ENCODE measurements around the gene CCDC61. TPM values are rescaled to one million over a fixed set of nuclear protein-coding genes. Genes with fewer than 3 reads are reported as not detected.
A peak's percentile ranks its signal among the peaks of the same experiment; 100 is the strongest.

Gene CCDC61
- total RNA-seq, 4 donors from 2014 or later, result 7.2 to 14.4 (median 10.4) TPM

DNA sequence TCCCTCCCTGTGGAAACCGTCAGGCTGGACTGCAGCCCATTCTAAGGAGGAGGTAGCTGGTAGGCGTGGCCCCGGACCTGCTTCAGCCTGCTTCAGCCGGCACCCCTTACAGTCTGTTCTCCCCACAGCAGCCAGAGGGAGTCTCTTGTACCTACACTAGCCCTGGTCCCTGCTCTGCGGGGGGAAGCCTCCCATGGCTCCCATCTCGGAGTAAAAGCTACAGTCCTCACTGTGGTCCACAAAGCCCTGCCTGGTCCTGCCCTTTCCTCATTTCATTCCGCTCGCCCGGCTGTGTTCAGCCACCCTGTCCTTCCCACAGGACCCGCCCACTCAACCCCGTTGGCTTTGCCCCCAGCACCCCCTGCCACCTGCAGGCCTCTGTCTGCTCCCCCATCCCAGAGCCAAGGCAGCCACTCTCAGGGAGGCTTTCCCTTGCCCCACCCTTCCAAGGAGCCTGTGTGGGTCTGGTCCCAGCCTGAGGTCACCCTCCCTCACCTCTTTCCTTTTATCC is 26.3 kb downstream of the CCDC61 start:
- intact Hi-C loops (cut with DNase I; ENCODE audit: low total_unique reads), result no loop called here
- no peak for DNase-seq (ENCODE audit: low spot score in 2 of 2)
- no peak overlapping the region for H3K4me3 ChIP-seq (ENCODE audit: low read depth, poor library complexity, severe bottlenecking)
- TF ChIP-seq POLR2A (IDR thresholded peaks at IDR 0.05), result no peak
- TF ChIP-seq, protein P1, sequence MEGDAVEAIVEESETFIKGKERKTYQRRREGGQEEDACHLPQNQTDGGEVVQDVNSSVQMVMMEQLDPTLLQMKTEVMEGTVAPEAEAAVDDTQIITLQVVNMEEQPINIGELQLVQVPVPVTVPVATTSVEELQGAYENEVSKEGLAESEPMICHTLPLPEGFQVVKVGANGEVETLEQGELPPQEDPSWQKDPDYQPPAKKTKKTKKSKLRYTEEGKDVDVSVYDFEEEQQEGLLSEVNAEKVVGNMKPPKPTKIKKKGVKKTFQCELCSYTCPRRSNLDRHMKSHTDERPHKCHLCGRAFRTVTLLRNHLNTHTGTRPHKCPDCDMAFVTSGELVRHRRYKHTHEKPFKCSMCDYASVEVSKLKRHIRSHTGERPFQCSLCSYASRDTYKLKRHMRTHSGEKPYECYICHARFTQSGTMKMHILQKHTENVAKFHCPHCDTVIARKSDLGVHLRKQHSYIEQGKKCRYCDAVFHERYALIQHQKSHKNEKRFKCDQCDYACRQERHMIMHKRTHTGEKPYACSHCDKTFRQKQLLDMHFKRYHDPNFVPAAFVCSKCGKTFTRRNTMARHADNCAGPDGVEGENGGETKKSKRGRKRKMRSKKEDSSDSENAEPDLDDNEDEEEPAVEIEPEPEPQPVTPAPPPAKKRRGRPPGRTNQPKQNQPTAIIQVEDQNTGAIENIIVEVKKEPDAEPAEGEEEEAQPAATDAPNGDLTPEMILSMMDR (IDR thresholded peaks at IDR 0.05), result no peak
- 33 to 43% methylated on average over 11 of the region's 11 CpGs for WGBS, 2 donors

DNA sequence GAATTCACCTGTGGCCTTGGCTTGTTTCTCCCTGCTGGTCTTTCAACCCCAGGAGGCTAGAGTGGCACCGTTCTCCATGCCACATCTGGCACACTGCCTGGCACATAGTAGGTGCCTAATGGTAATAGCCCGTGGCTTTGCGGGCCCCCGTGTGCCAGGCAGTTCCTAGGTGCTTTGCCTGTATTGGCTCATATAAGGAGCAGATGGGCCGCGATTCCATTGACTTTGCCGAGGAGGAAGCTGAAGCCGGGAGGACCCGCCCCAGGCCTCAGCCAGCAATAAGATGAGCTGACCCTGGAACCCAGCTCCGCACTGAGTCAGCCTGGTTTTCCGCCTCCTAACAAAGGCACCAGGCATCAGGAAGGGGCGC is 26.8 kb downstream of the CCDC61 start:
- H3K4me3 ChIP-seq (ENCODE audit: low read depth, poor library complexity, severe bottlenecking), result no peak overlapping the region
- DNase-seq (ENCODE audit: low spot score in 2 of 2), result peak in 1 of 2 donors; percentile 79
- 34 to 37% methylated on average over 12 of the region's 12 CpGs for WGBS, 2 donors
- TF ChIP-seq, protein P1 (IDR thresholded peaks at IDR 0.05), result no peak
- TF ChIP-seq POLR2A (IDR thresholded peaks at IDR 0.05), result no peak
- intact Hi-C loops (cut with DNase I; ENCODE audit: low total_unique reads), result no loop called here

DNA sequence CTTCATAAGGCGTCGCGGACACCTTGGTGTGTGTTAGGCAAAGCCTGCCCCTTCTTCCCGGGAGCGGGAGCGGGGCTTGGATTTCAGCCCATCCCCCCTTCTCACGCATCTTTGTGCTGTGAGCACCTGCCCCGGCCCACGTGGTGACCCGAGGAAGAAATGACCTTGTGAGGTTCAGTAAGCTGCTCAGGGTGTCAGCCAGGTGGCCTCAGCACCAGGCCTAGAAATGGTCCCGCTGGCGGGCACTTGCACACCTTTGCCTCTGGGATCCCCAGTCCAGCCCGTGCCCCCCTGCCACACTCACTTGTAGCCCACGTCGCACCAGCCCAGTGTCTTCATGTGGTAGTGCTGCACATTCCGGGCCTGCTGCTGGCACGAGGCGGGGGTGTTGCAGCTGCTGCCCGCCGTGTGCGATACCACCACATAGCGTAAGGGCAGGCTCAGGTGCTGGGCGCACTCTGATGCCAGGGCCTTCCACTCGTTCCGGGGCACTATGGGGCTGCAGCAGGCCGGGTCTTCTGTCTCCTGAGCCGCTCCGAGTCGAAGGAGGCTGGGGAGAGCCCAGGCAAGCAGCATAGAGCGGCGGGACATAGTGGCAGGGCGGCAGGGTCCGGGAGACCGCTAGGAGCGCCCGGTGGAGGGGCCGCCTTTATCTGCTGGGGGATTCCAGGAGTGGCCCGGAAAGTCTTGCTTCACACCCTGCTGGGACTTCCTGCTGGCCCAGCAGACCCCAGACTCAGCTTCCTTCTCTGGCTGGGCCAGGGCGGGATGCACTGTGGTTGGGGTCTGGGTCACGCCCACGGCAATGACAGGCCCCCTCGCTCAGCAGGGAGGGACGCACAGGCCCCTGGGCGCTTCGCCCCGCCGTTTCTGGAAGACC is 27.4 kb downstream of the CCDC61 start, which contains the start of gene PGLYRP1:
Gene PGLYRP1, minus strand, starts transcription at position 623 of the 880 bp plus-strand sequence. Its CDS starts 32 bp downstream, at position 591.
- H3K4me3 ChIP-seq (ENCODE audit: low read depth, poor library complexity, severe bottlenecking), result no peak within 1 kb of the TSS
- intact Hi-C loops (cut with DNase I; ENCODE audit: low total_unique reads), result no loop called here
- WGBS, 2 donors, result 25 to 55% methylated on average over 18 to 41 of the region's 47 CpGs
- TF ChIP-seq POLR2A (IDR thresholded peaks at IDR 0.05), result no peak
- TF ChIP-seq, protein P1 (IDR thresholded peaks at IDR 0.05), result no peak
- peak in 1 of 2 donors; percentile 78 for DNase-seq (ENCODE audit: low spot score in 2 of 2)

DNA sequence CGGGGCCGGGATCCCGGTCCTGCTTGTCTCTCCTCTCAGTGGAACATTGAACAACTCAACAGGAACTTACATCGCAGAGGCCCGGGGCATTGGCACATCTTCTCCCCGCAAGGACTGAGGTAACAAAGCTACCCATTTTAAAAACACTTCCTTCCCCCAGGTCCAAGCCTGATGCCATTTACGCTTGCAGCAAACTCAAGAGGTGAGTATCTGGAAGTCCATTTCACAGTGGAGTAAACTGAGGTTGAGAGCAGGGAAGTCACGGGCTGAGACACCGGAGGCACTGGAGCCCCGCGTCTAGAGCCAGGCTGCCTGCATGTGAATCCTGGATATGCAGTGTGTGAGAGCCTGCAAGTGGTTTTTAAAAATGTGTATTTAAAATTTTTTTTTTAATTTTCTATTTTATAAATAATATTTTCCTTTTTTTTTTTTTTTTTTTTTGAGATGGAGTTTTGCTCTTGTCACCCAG is 28.1 kb downstream of the CCDC61 start:
- TF ChIP-seq, protein P1 (IDR thresholded peaks at IDR 0.05), result no peak
- TF ChIP-seq POLR2A (IDR thresholded peaks at IDR 0.05), result no peak
- WGBS, 2 donors, result 62 to 70% methylated on average over 10 to 11 of the region's 11 CpGs
- intact Hi-C loops (cut with DNase I; ENCODE audit: low total_unique reads), result no loop called here
- no peak overlapping the region for H3K4me3 ChIP-seq (ENCODE audit: low read depth, poor library complexity, severe bottlenecking)
- peak in 1 of 2 donors; percentile 72 for DNase-seq (ENCODE audit: low spot score in 2 of 2)

DNA sequence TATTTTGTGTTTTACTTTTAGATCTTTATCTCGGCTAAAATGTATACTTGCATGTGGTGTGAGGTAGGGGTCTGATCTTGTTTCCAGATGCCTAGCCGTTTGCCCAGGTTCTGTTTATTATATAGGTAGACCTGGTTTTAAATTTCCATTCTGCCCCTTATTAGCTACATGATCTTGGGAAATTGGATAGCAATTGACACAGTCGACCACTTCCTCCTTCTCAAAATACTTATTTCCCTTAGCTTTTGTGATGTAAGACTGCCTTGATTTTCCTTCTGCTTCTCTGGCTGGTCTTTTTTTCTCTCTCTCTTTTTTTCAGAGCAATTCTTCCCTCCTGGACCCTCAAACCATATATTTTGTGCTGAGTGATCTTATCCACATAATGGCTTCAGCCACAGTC is 30.6 kb downstream of the CCDC61 start:
- intact Hi-C loops (cut with DNase I; ENCODE audit: low total_unique reads), result loop anchor here (5.0 kb wide), 1 partner anchor 46 kb away; no protein-coding TSS in a partner anchor
- DNase-seq (ENCODE audit: low spot score in 2 of 2), result peak in 1 of 2 donors; percentile 1
- 76 to 78% methylated on average over 3 of the region's 3 CpGs for WGBS, 2 donors
- H3K4me3 ChIP-seq (ENCODE audit: low read depth, poor library complexity, severe bottlenecking), result no peak overlapping the region
- no peak for TF ChIP-seq POLR2A (IDR thresholded peaks at IDR 0.05)
- TF ChIP-seq, protein P1 (IDR thresholded peaks at IDR 0.05), result no peak
